Activated CD8-positive, alpha-beta memory T cell treated with anti-CD3 and anti-CD28 coated beads, Interleukin-2, amount 50 U/mL, for 48 hours (primary cell): ENCODE results near the gene TSC1.

Source experiments
- DNase-seq: peaks from one replicate; pipeline ENCODE4 v3.0.0-alpha.2; 2020

Gene TSC1

GRCh38 chr9:132931178-132931735 is 13.2 kb downstream of the TSC1 start:
- DNase-seq, result no peak

GRCh38 chr9:132927704-132928103 is 16.7 kb downstream of the TSC1 start:
- no peak for DNase-seq

DNA sequence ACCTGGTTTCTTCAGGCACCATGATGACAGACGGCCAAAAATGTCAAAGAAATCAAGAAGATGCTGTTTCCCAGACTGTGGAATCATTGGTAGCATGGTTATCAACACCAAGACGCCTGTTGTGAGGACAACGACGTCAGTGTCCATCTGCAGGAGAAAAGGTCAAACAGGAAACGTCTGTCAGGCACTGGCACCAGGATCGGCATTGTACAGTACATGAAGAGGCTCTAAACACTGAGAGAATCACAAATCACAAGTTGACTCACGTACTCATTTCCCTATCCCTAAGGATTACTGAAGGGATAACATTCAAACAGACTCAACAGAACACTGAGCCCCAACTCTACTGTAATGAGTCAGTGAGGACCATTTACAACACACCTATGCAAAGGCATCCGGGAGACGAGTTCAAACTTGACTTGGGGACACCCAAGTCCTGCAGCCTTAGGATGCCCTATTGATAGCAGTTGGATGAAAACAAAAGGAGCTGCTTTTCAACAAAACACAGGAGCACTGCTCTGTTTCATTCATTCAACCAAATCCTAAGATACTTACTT is 21.0 kb downstream of the TSC1 start:
- DNase-seq, result no peak

DNA sequence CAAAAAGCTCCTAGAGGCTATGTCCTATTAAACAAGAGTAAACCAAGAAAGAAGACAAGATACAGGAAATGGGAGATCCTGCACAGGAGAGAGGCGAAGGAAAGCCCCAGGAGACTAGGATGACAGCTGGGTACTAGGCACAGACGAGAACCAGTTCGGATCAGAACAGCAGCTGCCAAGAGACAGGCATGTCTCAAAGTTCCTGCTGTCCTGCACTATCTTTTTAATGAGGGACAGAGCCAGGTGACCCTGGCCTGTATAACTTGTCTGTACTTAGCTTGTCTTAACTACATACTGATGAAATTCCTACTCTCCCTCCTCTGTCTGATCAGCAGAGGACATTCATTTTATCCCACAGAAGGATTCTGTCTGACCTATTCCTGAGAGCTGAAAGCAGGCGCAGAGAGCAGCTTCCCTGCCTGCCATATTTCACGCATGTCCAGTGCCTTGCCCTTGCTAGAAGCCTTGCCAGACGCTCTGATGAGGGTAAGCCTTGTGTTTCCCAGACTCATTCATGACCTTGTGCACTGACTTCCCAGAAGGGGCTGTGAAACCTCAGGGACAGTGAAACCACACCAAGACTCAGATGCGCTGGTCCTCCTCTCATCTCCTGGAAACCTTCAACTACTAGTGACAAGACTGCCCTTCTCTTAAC is 24.7 kb downstream of the TSC1 start:
- DNase-seq, result no peak

GRCh38 chr9:132914924-132915323 is 29.5 kb downstream of the TSC1 start:
- DNase-seq, result no peak

DNA sequence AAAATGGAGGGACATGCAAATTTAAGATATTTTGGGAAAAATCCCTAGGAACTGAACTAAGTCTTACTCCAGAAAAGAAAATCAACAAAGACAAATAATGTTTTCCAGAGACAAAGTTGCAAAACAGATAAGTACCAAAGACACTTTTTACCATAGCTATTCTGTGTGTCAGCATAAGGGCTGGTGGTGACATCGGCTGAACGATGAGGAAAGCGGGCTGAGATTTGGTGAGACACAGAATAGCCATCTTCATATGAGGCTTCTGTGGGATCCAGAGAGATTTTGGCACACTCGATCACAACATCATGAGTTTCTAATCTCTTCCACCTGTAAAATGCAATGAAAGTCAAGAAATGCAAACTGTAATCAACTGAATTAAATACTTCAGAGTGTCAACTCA is 32.3 kb downstream of the TSC1 start:
- no peak for DNase-seq

GRCh38 chr9:132910376-132910775 is 34.0 kb downstream of the TSC1 start:
- DNase-seq, result no peak

DNA sequence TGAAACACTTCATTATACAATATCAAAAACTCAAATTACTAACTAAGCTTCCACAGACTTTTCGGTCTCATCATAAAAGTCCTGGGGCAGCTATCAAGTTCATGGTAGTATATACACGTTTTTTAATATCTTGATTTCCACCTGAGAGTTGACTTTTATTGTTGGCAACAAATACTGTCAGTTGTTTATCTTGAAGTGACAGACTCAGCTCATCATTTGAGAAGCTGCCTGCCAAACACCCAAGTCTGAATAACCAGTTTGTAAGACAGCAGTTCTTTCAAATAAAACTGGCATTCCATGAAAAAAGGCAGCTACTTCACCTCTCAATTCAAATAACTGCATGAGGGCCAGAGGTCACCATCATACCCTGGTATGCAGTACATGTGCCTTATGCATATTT is 35.1 kb downstream of the TSC1 start:
- no peak for DNase-seq

GRCh38 chr9:132908635-132909034 is 35.8 kb downstream of the TSC1 start:
- DNase-seq, result no peak

GRCh38 chr9:132905726-132906125 is 38.7 kb downstream of the TSC1 start:
- no peak for DNase-seq

DNA sequence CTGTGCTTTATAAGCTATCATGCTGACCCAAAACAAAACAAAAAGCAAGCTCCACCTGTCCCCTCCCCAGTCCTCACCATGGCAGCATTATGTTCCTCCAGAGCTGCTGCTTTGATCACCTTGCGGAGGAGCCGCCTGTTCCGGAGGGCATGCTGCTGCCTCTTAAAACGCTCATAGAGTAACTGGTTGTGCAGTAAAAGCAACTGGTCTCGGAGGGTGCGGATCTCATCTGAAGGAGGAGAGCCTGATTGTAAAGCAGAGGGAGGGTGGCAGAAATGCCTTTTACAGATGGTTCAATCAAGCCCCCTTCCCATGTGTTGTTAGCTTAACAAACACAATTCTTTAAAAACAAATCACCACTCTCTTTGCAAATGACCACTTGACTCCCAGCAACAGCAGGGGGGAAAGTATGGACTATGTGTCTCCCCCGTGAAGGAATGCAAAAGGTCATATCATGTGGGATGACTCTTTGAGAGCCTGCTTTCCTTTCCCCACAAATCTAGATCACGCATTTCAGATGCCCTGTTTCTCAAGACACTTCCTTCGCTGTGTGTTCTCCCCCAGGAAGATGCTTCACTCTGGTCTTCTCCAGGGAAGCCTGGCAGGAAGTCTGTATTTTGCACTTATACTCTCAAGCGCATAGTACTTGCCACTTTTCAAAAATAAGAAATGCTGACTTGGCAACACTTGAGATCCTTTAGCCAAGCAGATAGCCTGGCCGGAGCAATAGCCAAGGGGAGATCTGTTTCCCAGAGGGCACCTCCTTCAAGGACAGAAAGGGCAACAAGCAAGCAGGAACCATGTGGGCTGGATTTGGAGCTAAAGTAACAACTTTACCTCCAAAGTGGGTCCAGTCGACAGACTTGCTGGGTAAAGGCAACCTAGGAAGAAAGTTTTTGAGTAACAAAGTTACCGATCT is 40.6 kb downstream of the TSC1 start:
- no peak for DNase-seq

- DNase-seq, result peak; percentile 88
Observed at GRCh38 chr9:132901858-132902831, 42.3 kb downstream of the TSC1 start.

- no peak for DNase-seq
Observed at GRCh38 chr9:132898051-132898450, 46.4 kb downstream of the TSC1 start.

DNA sequence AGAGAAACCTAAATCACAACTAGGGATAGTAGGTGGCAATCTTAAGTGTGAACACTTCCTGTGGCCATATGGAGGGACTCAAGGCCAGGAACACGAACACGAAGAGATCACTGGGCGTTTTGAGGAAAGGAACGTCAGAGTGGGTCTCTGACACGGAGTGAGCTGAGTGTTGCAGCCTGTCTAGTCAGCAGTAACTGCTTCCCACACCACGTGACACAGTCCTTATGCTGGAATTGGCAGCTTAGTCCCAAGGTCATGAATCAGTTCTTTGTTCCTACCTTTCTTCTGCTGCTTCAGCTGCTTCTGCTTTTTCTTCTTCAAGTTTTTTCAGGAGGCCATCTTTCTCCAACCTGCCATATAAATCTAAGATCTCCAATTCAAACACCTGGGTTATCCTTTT is 47.5 kb downstream of the TSC1 start:
- no peak for DNase-seq

DNA sequence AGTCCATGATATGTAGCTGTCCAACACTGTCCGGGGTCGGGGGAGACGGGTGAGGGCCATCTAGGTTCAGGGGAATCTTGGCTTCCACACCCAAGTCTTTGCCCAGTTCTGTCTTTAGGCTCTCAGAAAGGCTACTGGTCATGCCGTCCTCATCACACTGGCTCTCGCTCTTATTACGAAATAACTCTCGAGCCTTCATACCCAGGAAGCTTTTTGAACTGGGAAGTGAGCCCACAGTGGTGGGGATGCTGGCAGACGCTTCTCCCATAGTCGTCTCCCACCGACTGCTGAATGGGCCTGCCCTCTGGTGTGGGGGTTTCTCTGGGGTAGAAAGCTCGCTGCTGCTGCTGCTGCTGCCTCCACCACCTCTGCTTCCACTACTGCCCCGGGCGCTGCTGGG is 48.2 kb downstream of the TSC1 start:
- no peak for DNase-seq

- DNase-seq, result no peak
Observed at GRCh38 chr9:132894862-132895835, 49.3 kb downstream of the TSC1 start.

- DNase-seq, result no peak
Observed at GRCh38 chr9:132894346-132894745, 50.1 kb downstream of the TSC1 start.

GRCh38 chr9:132892400-132892799 is 52.0 kb downstream of the TSC1 start:
- DNase-seq, result no peak

- no peak for DNase-seq
Observed at GRCh38 chr9:132888151-132888550, 56.3 kb downstream of the TSC1 start.

GRCh38 chr9:132887181-132888120 is 57.0 kb downstream of the TSC1 start:
- no peak for DNase-seq
